ENCODE measurements around the gene ZNF541.

ZNF541 gene

GRCh38 chr19:47573071-47574026 lies at the start of gene ZNF541:
ZNF541 (minus strand) TSS chr19:47573148; CDS start chr19:47555856, 17,292 bp downstream.
- peak; percentile 78 to 81 for DNase-seq (ENCODE audit: low read depth in 1 of 2, low spot score in 1 of 2)

GRCh38 chr19:47619763-47620162 lies 46.8 kb upstream of the ZNF541 start:
- no peak for DNase-seq (ENCODE audit: low read depth in 1 of 2, low spot score in 1 of 2)

GRCh38 chr19:47618771-47619170 lies 45.8 kb upstream of the ZNF541 start:
- DNase-seq (ENCODE audit: low read depth in 1 of 2, low spot score in 1 of 2), result no peak

GRCh38 chr19:47615714-47616113 lies 42.8 kb upstream of the ZNF541 start:
- no peak for DNase-seq (ENCODE audit: low read depth in 1 of 2, low spot score in 1 of 2)

GRCh38 chr19:47615230-47615629 lies 42.3 kb upstream of the ZNF541 start:
- no peak for DNase-seq (ENCODE audit: low read depth in 1 of 2, low spot score in 1 of 2)

GRCh38 chr19:47614559-47614958 lies 41.6 kb upstream of the ZNF541 start:
- no peak for DNase-seq (ENCODE audit: low read depth in 1 of 2, low spot score in 1 of 2)

GRCh38 chr19:47614021-47614295 lies 41.0 kb upstream of the ZNF541 start:
- DNase-seq (ENCODE audit: low read depth in 1 of 2, low spot score in 1 of 2), result no peak

- DNase-seq (ENCODE audit: low read depth in 1 of 2, low spot score in 1 of 2), result no peak
Observed at GRCh38 chr19:47613165-47614020, 40.4 kb upstream of the ZNF541 start.

- no peak for DNase-seq (ENCODE audit: low read depth in 1 of 2, low spot score in 1 of 2)
Observed at GRCh38 chr19:47610902-47611301, 38.0 kb upstream of the ZNF541 start.

GRCh38 chr19:47609906-47610894 lies 37.3 kb upstream of the ZNF541 start:
- peak; percentile 19 to 36 for DNase-seq (ENCODE audit: low read depth in 1 of 2, low spot score in 1 of 2)

- peak; percentile 55 to 72 for DNase-seq (ENCODE audit: low read depth in 1 of 2, low spot score in 1 of 2)
Observed at GRCh38 chr19:47608969-47609905, 36.3 kb upstream of the ZNF541 start, which contains the start of gene BICRA. BICRA (plus strand) TSS chr19:47609134; CDS start chr19:47673575, 64,441 bp downstream.

- peak; percentile 92 to 95 for DNase-seq (ENCODE audit: low read depth in 1 of 2, low spot score in 1 of 2)
Observed at GRCh38 chr19:47608074-47608918, 35.3 kb upstream of the ZNF541 start.

- DNase-seq (ENCODE audit: low read depth in 1 of 2, low spot score in 1 of 2), result no peak
Observed at GRCh38 chr19:47607564-47608073, 34.7 kb upstream of the ZNF541 start.

- DNase-seq (ENCODE audit: low read depth in 1 of 2, low spot score in 1 of 2), result no peak
Observed at GRCh38 chr19:47603706-47604565, 31.0 kb upstream of the ZNF541 start.

- DNase-seq (ENCODE audit: low read depth in 1 of 2, low spot score in 1 of 2), result no peak
Observed at GRCh38 chr19:47601180-47601904, 28.4 kb upstream of the ZNF541 start.

- DNase-seq (ENCODE audit: low read depth in 1 of 2, low spot score in 1 of 2), result peak; percentile 99
Observed at GRCh38 chr19:47600246-47601179, 27.6 kb upstream of the ZNF541 start.
